ENCODE data around the gene ADAM19. TPM values are rescaled to one million over a fixed set of nuclear protein-coding genes. Genes with fewer than 3 reads are reported as not detected.

Gene ADAM19
- total RNA-seq, 2 donors from 2014 or later: 9.9 to 46.1 TPM

DNA sequence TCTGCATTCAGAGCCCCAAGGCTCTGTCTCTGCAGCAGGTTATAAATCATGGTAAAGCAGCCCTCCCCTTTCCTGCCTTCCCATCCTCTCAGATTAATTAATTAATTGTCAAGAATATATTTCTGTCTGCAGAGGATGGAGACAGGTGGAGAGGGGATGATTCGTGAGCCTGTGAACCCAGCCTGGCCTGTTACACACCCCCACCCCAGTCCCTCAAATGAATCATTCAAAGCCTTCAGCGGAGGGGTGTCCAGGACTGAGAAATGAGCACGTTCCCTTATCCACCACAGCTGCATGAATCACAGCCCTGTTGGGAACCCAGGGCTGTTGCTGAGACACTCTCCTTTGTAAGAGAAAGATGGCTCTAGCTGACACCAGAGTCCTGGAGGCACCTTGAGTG, 59.6 kb downstream of the ADAM19 start:
- H3K27me3 ChIP-seq (replicated peaks; ENCODE audit: insufficient read depth): no peaks in the 10 kb centered on the region
- H3K4me1 ChIP-seq (ENCODE audit: control insufficient read depth in 1 of 2, low read depth in 2 of 2): peaks cover 30 to 67% of the 10 kb centered on the region in 2 donors
- no peaks in the 10 kb centered on the region for H3K9me3 ChIP-seq
- ATAC-seq (ENCODE audit: insufficient number of reproducible peaks, low FRiP score, low read depth) (no peak), DNase-seq (ENCODE audit: low spot score) (no peak)
- TF ChIP-seq, protein P1, sequence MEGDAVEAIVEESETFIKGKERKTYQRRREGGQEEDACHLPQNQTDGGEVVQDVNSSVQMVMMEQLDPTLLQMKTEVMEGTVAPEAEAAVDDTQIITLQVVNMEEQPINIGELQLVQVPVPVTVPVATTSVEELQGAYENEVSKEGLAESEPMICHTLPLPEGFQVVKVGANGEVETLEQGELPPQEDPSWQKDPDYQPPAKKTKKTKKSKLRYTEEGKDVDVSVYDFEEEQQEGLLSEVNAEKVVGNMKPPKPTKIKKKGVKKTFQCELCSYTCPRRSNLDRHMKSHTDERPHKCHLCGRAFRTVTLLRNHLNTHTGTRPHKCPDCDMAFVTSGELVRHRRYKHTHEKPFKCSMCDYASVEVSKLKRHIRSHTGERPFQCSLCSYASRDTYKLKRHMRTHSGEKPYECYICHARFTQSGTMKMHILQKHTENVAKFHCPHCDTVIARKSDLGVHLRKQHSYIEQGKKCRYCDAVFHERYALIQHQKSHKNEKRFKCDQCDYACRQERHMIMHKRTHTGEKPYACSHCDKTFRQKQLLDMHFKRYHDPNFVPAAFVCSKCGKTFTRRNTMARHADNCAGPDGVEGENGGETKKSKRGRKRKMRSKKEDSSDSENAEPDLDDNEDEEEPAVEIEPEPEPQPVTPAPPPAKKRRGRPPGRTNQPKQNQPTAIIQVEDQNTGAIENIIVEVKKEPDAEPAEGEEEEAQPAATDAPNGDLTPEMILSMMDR (IDR thresholded peaks at IDR 0.05): no peak
- peak overlapping the region; percentile 74 to 77 for H3K27ac ChIP-seq
- no peak overlapping the region for H3K4me3 ChIP-seq
- H3K36me3 ChIP-seq: peaks cover 3% of the 10 kb centered on the region

DNA sequence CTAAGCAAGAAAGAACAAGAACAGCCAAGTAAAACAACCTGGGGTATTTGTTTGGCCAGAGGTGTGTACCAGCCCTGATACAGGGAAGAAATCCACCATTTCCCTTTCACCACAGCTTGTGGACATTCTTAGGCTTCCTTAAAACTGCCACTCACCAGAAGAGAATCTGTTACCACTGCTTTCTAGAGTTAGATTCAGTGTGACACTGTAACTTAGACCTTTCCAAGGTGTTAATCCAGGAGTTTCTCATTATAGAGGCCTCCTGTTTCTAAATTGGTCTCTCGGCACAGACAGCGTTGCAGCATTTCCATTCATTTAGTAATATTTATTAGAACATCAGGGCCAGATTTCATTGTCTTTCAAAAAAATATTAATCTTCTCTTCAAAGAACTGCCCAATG, 60.6 kb downstream of the ADAM19 start:
- Histone ChIP-seq H3K27me3 (replicated peaks; ENCODE audit: insufficient read depth) (no peaks in the 10 kb centered on the region), H3K9me3 (no peaks in the 10 kb centered on the region), H3K27ac (peak overlapping the region in 1 of 2 donors; percentile 22), H3K4me1 (ENCODE audit: control insufficient read depth in 1 of 2, low read depth in 2 of 2) (peaks cover 32 to 67% of the 10 kb centered on the region in 2 donors), H3K36me3 (peaks cover 3% of the 10 kb centered on the region), H3K4me3 (no peak overlapping the region)
- DNase-seq (ENCODE audit: low spot score): no peak
- ATAC-seq (ENCODE audit: insufficient number of reproducible peaks, low FRiP score, low read depth): no peak
- TF ChIP-seq, protein P1 (IDR thresholded peaks at IDR 0.05): no peak

DNA sequence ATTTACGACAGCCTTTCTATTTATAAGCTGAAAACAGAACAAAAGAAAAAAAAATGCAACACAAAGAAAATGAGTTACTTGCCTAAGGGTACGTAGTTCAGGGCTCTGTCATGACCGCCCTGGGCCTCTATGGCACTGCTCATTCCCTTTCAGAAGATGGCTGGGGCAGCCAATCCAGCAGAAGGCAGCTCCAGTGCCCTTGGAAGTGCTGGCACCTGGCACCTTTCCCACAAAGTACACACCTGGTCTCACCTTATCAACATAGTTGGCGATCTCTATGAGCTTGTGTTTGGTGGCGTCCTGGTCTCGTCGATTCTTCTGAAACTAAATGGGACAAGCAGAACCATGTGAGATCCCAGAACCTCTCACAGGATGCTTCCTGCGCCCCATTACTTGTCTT, 62.4 kb downstream of the ADAM19 start:
- TF ChIP-seq, protein P1 (IDR thresholded peaks at IDR 0.05): no peak
- peak overlapping the region in 1 of 2 donors; percentile 82 for H3K27ac ChIP-seq
- peaks cover 4% of the 10 kb centered on the region for H3K36me3 ChIP-seq
- no peaks in the 10 kb centered on the region for H3K9me3 ChIP-seq
- H3K4me3 ChIP-seq: no peak overlapping the region
- peaks cover 32 to 67% of the 10 kb centered on the region in 2 donors for H3K4me1 ChIP-seq (ENCODE audit: control insufficient read depth in 1 of 2, low read depth in 2 of 2)
- no peaks in the 10 kb centered on the region for H3K27me3 ChIP-seq (replicated peaks; ENCODE audit: insufficient read depth)
- ATAC-seq (ENCODE audit: insufficient number of reproducible peaks, low FRiP score, low read depth) (no peak), DNase-seq (ENCODE audit: low spot score) (no peak)

DNA sequence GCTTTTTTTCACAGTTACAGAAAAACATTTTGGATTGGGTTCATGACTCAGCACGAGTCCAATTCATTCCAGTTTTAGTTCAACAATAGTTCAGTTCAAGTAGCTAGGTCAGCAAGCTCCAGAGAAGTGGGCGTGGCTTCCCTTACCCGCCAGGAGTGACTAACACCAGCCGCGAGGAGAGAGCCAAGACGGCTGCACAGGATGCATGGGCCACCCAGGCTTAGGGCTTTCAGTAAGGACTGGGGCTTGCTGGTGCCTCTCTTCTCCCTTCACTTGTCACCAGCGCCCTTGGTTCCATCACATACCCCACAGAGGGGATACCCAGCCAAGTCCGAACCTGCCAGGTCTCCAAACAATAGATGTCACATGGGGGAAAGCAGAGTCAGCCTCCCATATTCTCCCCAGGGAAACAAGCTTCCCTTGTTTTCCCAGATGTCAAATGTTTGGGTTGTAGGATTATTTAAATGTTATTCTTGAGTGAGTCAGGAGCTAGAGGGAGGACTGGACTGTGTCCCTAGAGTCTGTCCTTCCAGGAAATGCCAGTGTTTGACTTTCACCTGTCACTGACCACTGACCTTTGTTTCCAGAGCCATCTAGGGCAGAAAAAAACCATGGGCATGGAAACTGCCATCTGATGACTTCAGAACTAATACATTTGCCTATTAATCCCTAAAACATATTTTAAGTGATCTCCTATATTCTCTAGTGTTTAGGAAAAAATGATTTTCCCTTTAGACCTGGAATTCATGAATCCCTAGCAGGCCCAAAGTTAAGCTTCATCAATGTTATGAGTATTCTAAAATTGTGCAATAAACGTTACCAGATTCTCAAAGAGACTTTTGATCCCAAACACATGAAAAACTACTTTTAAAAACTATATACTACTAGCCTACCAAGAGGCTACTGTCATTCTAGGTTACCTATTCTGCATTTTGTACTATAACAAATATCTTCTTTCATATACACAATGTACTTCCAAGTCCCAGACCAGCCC, 63.6 kb downstream of the ADAM19 start:
- ATAC-seq (ENCODE audit: insufficient number of reproducible peaks, low FRiP score, low read depth): peak; percentile 96
- H3K4me3 ChIP-seq: peak overlapping the region; percentile 16
- TF ChIP-seq, protein P1 (IDR thresholded peaks at IDR 0.05): no peak
- no peaks in the 10 kb centered on the region for H3K27me3 ChIP-seq (replicated peaks; ENCODE audit: insufficient read depth)
- H3K27ac ChIP-seq: peak overlapping the region; percentile 78 to 82
- H3K9me3 ChIP-seq: no peaks in the 10 kb centered on the region
- DNase-seq (ENCODE audit: low spot score): peak; percentile 94
- H3K4me1 ChIP-seq (ENCODE audit: control insufficient read depth in 1 of 2, low read depth in 2 of 2): peaks cover 28 to 59% of the 10 kb centered on the region in 2 donors
- peaks cover 4% of the 10 kb centered on the region for H3K36me3 ChIP-seq

DNA sequence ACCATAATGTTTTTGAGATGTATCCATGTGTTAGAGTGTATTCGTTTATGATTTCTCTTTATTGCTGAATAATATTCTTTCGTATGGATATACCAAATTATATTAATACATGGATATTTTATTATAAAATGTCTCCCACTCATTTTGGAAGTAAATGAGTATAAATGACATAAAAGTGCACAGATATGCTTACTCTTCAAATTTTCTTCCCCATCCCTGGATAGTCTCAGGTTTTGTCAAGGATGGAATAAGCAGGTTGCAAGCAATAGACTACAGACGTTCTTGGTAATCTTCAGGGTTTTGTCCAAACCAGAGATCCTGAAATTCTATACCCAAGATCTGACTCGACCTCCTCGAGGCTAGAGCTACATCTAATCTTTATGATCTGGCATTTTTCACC, 64.9 kb downstream of the ADAM19 start:
- TF ChIP-seq, protein P1 (IDR thresholded peaks at IDR 0.05): no peak
- no peak for ATAC-seq (ENCODE audit: insufficient number of reproducible peaks, low FRiP score, low read depth)
- no peaks in the 10 kb centered on the region for H3K27me3 ChIP-seq (replicated peaks; ENCODE audit: insufficient read depth)
- H3K9me3 ChIP-seq: no peaks in the 10 kb centered on the region
- peaks cover 20 to 46% of the 10 kb centered on the region in 2 donors for H3K4me1 ChIP-seq (ENCODE audit: control insufficient read depth in 1 of 2, low read depth in 2 of 2)
- H3K4me3 ChIP-seq: no peak overlapping the region
- no peak for DNase-seq (ENCODE audit: low spot score)
- peaks cover 4% of the 10 kb centered on the region for H3K36me3 ChIP-seq
- peak overlapping the region; percentile 43 to 70 for H3K27ac ChIP-seq

Measured in thoracic aorta (tissue), 2 donors.